Panc1 (cell line): Measurements from ENCODE around the gene P3H3. TPM values are rescaled to one million over a fixed set of nuclear protein-coding genes. Genes with fewer than 3 reads are reported as not detected.

Source experiments
- ATAC-seq: fragments of 200-7000 bp; cut with Tn5 transposase; 2 replicates; pipeline ENCODE4 v1.9.1; 2020; ENCODE audit warnings: mild to moderate bottlenecking, moderate library complexity
- BruUV-seq: library from RNA; stranded (reverse); fragments of 400-500 nt; replicated peaks from 2 replicates; lab custom pipeline; 2021; lab: Mats Ljungman, UMichigan
- CTCF ChIA-PET: fragments of 300-600 bp; sonication (Branson Sonifier 250); formaldehyde crosslinking; loops from one replicate; lab custom pipeline; 2022; ENCODE audit warnings: antibody characterized with exemption; lab: Charles Lee
- POLR2A ChIA-PET: fragments of 300-600 bp; sonication (Branson Sonifier 250); formaldehyde crosslinking; loops from one replicate; lab custom pipeline; 2022; ENCODE audit warnings: antibody characterized with exemption; lab: Charles Lee
- DNase-seq: peaks from one replicate; pipeline ENCODE4 v3.0.0-alpha.2; 2010; ENCODE audit warnings: low read depth, low spot score
- H3K27ac ChIP-seq: 2 replicates; pipeline ENCODE4 v1.5.1; 2011; ENCODE audit warnings: mild to moderate bottlenecking, low read length, inconsistent platforms
- H3K27me3 ChIP-seq: fragments of 200-500 bp; sonication (Bioruptor generic); 2 replicates; pipeline ENCODE4 v1.6.0; 2014; ENCODE audit warnings: low read length, inconsistent platforms; ENCODE audit not compliant: control insufficient read depth, insufficient read depth
- H3K36me3 ChIP-seq: fragments of 200-500 bp; sonication (Bioruptor generic); 2 replicates; pipeline ENCODE4 v1.5.1; 2014; ENCODE audit warnings: inconsistent platforms, mild to moderate bottlenecking, low read length, moderate library complexity; ENCODE audit not compliant: control insufficient read depth, insufficient read depth
- H3K4me1 ChIP-seq: 2 replicates; pipeline ENCODE4 v1.5.1; 2011; ENCODE audit warnings: inconsistent platforms, mild to moderate bottlenecking, low read length, moderate library complexity; ENCODE audit not compliant: control insufficient read depth, insufficient read depth
- H3K4me3 ChIP-seq, 2 experiments: 2 replicates each; pipeline ENCODE4 v1.5.1; 2011 to 2012; ENCODE audit warnings: low read depth in 2 of 2, low read length in 2 of 2, mild to moderate bottlenecking in 2 of 2, inconsistent platforms in 1 of 2, moderate library complexity in 1 of 2
- H3K9me3 ChIP-seq: fragments of 200-500 bp; sonication (Bioruptor generic); 2 replicates; pipeline ENCODE4 v1.5.1; 2014; ENCODE audit warnings: low read depth, mild to moderate bottlenecking, inconsistent platforms, low read length, moderate library complexity; ENCODE audit not compliant: control insufficient read depth, insufficient read depth
- POLR2AphosphoS5 ChIP-seq: IDR thresholded peaks from 2 replicates; pipeline ENCODE4 v1.6.1; 2012; ENCODE audit warnings: mild to moderate bottlenecking, low read depth, low read length, moderate library complexity
- SIN3A ChIP-seq: IDR thresholded peaks from 2 replicates; pipeline ENCODE4 v1.6.1; 2012; ENCODE audit warnings: low read depth, mild to moderate bottlenecking, low read length, moderate library complexity, borderline replicate concordance; ENCODE audit not compliant: insufficient read depth
- TCF7L2 ChIP-seq: IDR thresholded peaks from 2 replicates; pipeline ENCODE4 v1.6.1; 2011; ENCODE audit warnings: mild to moderate bottlenecking, low read depth, low read length, inconsistent platforms
- in situ Hi-C: cut with HindIII; loops from 2 replicates; pipeline ENCODE4 v1.10.0; 2016; ENCODE audit warnings: low sequenced_read_pairs, low pct_unique_long_range_greater_than_20kb
- intact Hi-C: fragments of 100-400 bp; cut with micrococcal nuclease; formaldehyde crosslinking; loops from one replicate; pipeline ENCODE4 v1.10.0; 2022; ENCODE audit not compliant: unreplicated experiment
- total RNA-seq: library from RNA; stranded (reverse); gene quantifications from one replicate; pipeline ENCODE4 v1.2.1, GENCODE V29; 2021; ENCODE audit not compliant: unreplicated experiment
- TF ChIP-seq, protein P1 (sequence below), 2 experiments: IDR thresholded peaks; 2 replicates each; pipeline ENCODE4 v1.6.1; 2011 to 2012; ENCODE audit warnings: low read depth in 2 of 2, control low read depth in 1 of 2, low read length in 1 of 2, mild to moderate bottlenecking in 1 of 2, moderate library complexity in 1 of 2; ENCODE audit not compliant: insufficient read depth in 1 of 2
- TF ChIP-seq, protein P2 (sequence below): fragments of 450-650 bp; IDR thresholded peaks from 2 replicates; pipeline ENCODE4 v1.5.1; 2017; ENCODE audit warnings: mild to moderate bottlenecking

The P3H3 gene
- total RNA-seq, 1 experiment from 2014 or later: 11.0 TPM

DNA sequence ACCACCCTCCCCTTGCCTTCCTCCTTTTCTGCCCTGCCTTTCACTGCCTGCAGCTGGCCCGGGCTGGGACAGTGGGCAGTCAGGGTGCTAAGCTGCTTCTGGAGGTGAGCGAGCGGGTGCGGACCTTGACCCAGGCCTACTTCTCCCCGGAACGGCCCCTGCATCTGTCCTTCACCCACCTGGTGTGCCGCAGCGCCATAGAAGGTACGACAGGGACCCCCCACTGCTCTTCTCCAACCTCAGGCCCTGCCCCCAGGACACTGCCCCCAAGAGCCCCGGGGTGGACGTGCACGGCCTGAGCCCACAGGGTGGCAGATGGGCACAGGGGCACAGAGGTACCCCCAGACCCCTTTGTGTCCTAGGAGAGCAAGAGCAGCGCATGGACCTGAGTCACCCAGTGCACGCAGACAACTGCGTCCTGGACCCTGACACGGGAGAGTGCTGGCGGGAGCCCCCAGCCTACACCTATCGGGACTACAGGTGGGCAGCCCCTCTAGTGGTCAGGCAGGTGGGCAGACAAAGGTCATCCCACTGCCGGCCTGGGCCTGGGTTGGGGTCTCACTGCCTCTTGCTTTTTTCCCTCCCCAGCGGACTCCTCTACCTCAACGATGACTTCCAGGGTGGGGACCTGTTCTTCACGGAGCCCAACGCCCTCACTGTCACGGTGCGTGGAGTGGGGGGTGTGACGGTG, 9.3 kb downstream of the P3H3 start:
- Histone ChIP-seq H3K4me1 (no peaks in the 10 kb centered on the region; the same call in 1 of the 2 replicates), H3K36me3 (no peaks in the 10 kb centered on the region), H3K4me3 (no peak overlapping the region), H3K27me3 (no peaks in the 10 kb centered on the region), H3K27ac (no peak overlapping the region), H3K9me3 (no peaks in the 10 kb centered on the region)
- no TSS peak for BruUV-seq
- intact Hi-C loops (no loop called here), in situ Hi-C loops (no loop called here)
- ChIA-PET POLR2A (no interaction called here), CTCF (no interaction called here)
- TF ChIP-seq POLR2AphosphoS5: no peak
- TF ChIP-seq, protein P1, sequence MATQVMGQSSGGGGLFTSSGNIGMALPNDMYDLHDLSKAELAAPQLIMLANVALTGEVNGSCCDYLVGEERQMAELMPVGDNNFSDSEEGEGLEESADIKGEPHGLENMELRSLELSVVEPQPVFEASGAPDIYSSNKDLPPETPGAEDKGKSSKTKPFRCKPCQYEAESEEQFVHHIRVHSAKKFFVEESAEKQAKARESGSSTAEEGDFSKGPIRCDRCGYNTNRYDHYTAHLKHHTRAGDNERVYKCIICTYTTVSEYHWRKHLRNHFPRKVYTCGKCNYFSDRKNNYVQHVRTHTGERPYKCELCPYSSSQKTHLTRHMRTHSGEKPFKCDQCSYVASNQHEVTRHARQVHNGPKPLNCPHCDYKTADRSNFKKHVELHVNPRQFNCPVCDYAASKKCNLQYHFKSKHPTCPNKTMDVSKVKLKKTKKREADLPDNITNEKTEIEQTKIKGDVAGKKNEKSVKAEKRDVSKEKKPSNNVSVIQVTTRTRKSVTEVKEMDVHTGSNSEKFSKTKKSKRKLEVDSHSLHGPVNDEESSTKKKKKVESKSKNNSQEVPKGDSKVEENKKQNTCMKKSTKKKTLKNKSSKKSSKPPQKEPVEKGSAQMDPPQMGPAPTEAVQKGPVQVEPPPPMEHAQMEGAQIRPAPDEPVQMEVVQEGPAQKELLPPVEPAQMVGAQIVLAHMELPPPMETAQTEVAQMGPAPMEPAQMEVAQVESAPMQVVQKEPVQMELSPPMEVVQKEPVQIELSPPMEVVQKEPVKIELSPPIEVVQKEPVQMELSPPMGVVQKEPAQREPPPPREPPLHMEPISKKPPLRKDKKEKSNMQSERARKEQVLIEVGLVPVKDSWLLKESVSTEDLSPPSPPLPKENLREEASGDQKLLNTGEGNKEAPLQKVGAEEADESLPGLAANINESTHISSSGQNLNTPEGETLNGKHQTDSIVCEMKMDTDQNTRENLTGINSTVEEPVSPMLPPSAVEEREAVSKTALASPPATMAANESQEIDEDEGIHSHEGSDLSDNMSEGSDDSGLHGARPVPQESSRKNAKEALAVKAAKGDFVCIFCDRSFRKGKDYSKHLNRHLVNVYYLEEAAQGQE (IDR thresholded peaks at IDR 0.05; ENCODE audit: insufficient read depth in 1 of 2, low read depth in 2 of 2, low read length in 1 of 2): no peak
- TF ChIP-seq TCF7L2: no peak
- no peak for TF ChIP-seq SIN3A
- TF ChIP-seq, protein P2, sequence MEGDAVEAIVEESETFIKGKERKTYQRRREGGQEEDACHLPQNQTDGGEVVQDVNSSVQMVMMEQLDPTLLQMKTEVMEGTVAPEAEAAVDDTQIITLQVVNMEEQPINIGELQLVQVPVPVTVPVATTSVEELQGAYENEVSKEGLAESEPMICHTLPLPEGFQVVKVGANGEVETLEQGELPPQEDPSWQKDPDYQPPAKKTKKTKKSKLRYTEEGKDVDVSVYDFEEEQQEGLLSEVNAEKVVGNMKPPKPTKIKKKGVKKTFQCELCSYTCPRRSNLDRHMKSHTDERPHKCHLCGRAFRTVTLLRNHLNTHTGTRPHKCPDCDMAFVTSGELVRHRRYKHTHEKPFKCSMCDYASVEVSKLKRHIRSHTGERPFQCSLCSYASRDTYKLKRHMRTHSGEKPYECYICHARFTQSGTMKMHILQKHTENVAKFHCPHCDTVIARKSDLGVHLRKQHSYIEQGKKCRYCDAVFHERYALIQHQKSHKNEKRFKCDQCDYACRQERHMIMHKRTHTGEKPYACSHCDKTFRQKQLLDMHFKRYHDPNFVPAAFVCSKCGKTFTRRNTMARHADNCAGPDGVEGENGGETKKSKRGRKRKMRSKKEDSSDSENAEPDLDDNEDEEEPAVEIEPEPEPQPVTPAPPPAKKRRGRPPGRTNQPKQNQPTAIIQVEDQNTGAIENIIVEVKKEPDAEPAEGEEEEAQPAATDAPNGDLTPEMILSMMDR: no peak
- ATAC-seq (no peak), DNase-seq (no peak)

DNA sequence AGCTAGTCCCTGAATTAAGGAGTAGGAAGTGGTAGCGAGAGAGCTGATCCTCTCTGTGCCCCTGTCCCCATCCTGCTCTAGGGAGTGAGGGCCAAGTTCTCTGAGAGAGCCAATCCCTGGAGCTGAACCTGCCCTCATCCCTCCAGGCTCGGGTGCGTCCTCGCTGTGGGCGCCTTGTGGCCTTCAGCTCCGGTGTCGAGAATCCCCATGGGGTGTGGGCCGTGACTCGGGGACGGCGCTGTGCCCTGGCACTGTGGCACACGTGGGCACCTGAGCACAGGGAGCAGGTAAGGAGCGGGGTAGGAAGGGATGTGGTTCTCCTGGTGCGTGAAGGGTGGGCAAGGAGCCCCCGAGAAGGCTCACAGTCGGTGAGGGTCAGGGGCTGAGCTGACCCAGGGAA, 10.6 kb downstream of the P3H3 start:
- POLR2A ChIA-PET: no interaction called here
- ATAC-seq: no peak

More for the DNA sequence above, 10.6 kb downstream of the P3H3 start:
- Histone ChIP-seq H3K27ac (no peak overlapping the region), H3K4me3 (no peak overlapping the region), H3K4me1 (no peaks in the 10 kb centered on the region; the same call in 1 of the 2 replicates), H3K9me3 (no peaks in the 10 kb centered on the region), H3K36me3 (no peaks in the 10 kb centered on the region), H3K27me3 (no peaks in the 10 kb centered on the region)
- CTCF ChIA-PET: no interaction called here
- in situ Hi-C loops (no loop called here), intact Hi-C loops (no loop called here)
- BruUV-seq: no TSS peak
- no peak for DNase-seq
- TF ChIP-seq TCF7L2: no peak
- no peak for TF ChIP-seq POLR2AphosphoS5
- TF ChIP-seq SIN3A: no peak
- TF ChIP-seq, protein P1 (IDR thresholded peaks at IDR 0.05; ENCODE audit: insufficient read depth in 1 of 2, low read depth in 2 of 2, low read length in 1 of 2): no peak
- TF ChIP-seq, protein P2: no peak
